ENCODE data around the gene ALDH6A1.

DNA sequence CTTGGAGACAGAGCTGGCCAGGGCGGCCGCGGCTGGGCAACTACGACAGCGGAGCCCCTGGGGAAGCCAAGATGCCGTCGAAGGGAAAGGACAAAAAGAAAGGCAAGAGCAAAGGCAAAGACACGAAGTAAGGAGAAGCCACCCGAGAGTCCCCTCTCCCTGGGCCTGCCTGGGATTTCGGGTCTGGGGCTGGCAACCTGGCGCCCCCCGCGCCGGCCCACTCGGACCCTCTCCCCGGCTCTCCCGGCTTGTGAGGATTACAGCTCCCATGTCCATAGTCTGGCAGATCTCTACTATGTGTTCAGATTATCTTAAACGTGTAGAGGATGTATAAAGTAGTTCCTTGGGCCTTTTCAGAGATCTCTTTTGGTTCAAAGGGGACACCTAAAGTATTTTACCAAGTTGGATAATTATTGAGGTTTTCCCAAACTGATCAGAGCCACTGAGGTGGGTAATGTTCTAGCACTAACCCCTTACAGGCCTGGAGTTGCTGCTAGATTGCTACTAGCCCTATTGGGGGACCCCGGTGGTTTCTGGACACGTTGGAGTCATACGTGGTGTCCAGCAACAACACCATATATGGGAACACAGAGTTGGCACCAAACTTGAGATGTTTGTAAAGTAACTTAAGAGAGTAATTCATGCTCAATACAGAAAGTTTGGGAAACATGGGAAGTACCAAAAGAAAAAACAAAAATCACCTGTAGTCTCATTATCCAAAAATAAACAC, 64.7 kb downstream of the ALDH6A1 start:
- TF ChIP-seq, protein P1, sequence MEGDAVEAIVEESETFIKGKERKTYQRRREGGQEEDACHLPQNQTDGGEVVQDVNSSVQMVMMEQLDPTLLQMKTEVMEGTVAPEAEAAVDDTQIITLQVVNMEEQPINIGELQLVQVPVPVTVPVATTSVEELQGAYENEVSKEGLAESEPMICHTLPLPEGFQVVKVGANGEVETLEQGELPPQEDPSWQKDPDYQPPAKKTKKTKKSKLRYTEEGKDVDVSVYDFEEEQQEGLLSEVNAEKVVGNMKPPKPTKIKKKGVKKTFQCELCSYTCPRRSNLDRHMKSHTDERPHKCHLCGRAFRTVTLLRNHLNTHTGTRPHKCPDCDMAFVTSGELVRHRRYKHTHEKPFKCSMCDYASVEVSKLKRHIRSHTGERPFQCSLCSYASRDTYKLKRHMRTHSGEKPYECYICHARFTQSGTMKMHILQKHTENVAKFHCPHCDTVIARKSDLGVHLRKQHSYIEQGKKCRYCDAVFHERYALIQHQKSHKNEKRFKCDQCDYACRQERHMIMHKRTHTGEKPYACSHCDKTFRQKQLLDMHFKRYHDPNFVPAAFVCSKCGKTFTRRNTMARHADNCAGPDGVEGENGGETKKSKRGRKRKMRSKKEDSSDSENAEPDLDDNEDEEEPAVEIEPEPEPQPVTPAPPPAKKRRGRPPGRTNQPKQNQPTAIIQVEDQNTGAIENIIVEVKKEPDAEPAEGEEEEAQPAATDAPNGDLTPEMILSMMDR (IDR thresholded peaks at IDR 0.05), result no peak
- TF ChIP-seq EP300 (IDR thresholded peaks at IDR 0.05; ENCODE audit: low read depth), result no peak
